Putamen (tissue), 1 donor: ENCODE results near the gene G6PC1.
"Not testable (repeated sequence)": the region's sequence is repeated elsewhere in the genome, so short reads cannot be mapped to it uniquely, and the experiment has no call there.

ENCODE experiments used
- DNase-seq: peaks from one replicate; pipeline ENCODE4 v3.0.0-alpha.2; 2016; ENCODE audit warnings: low spot score

The G6PC1 gene

GRCh38 chr17:42900460-42901331 is at the start of gene G6PC1:
G6PC1 (plus strand) TSS chr17:42900799; CDS start chr17:42900877, 78 bp downstream.
- no peak for DNase-seq

- DNase-seq = no peak
Measured at GRCh38 chr17:42850954-42851353, 49.6 kb upstream of the G6PC1 start, which contains the start of gene AOC3. AOC3 (plus strand) TSS chr17:42851199; CDS start chr17:42851344, 145 bp downstream.

- not testable (repeated sequence) for DNase-seq
Measured at GRCh38 chr17:42851371-42852240, 49.0 kb upstream of the G6PC1 start.

GRCh38 chr17:42852351-42852750 is 48.2 kb upstream of the G6PC1 start:
- no peak for DNase-seq

GRCh38 chr17:42853004-42853403 is 47.6 kb upstream of the G6PC1 start:
- DNase-seq = no peak

- no peak for DNase-seq
Measured at GRCh38 chr17:42853597-42853967, 47.0 kb upstream of the G6PC1 start.

GRCh38 chr17:42853968-42854790 is 46.4 kb upstream of the G6PC1 start:
- no peak for DNase-seq

GRCh38 chr17:42855048-42855596 is 45.5 kb upstream of the G6PC1 start:
- DNase-seq = no peak

- DNase-seq = not testable (repeated sequence)
Measured at GRCh38 chr17:42856093-42856492, 44.5 kb upstream of the G6PC1 start.

- DNase-seq = not testable (repeated sequence)
Measured at GRCh38 chr17:42856516-42856915, 44.1 kb upstream of the G6PC1 start.

GRCh38 chr17:42857389-42857788 is 43.2 kb upstream of the G6PC1 start:
- DNase-seq = no peak

- no peak for DNase-seq
Measured at GRCh38 chr17:42865638-42866094, 34.9 kb upstream of the G6PC1 start.

- no peak for DNase-seq
Measured at GRCh38 chr17:42866216-42866615, 34.4 kb upstream of the G6PC1 start.

GRCh38 chr17:42866631-42867575 is 33.7 kb upstream of the G6PC1 start:
- DNase-seq = no peak

GRCh38 chr17:42867694-42868261 is 32.8 kb upstream of the G6PC1 start:
- DNase-seq = not testable (repeated sequence)

- no peak for DNase-seq
Measured at GRCh38 chr17:42868338-42868737, 32.3 kb upstream of the G6PC1 start.

- no peak for DNase-seq
Measured at GRCh38 chr17:42871647-42872046, 29.0 kb upstream of the G6PC1 start.

GRCh38 chr17:42872251-42872965 is 28.2 kb upstream of the G6PC1 start:
- no peak for DNase-seq

GRCh38 chr17:42873315-42873714 is 27.3 kb upstream of the G6PC1 start:
- DNase-seq = no peak
